Measurements from ENCODE around the gene CUX1.

GRCh38 chr7:102232611-102233286, 415.3 kb downstream of the CUX1 start:
- TF ChIP-seq POLR2A (IDR thresholded peaks at IDR 0.05; ENCODE audit: low read depth, low read length) (no peak), POLR2AphosphoS5 (IDR thresholded peaks at IDR 0.05; ENCODE audit: low read depth, low read length) (no peak)

Data from GM12892 (cell line).